D721Med (cell line): Measurements from ENCODE around the gene SORL1-AS1.

Experiments used
- DNase-seq: peaks from one replicate; pipeline ENCODE4 v3.0.0; 2011; ENCODE audit warnings: low spot score; ENCODE audit not compliant: insufficient read length
- FAIRE-seq: peaks from 2 replicates; lab custom pipeline; 2011; peaks lifted over from hg19 to GRCh38; lab: Jason Lieb, UNC
- CTCF ChIP-seq: IDR thresholded peaks from 2 replicates; pipeline ENCODE4 v1.5.1; 2012; ENCODE audit warnings: mild to moderate bottlenecking, control low read depth; ENCODE audit not compliant: insufficient read depth; ENCODE audit errors: missing control alignments

The SORL1-AS1 gene

GRCh38 chr11:121429556-121429955, 23.2 kb downstream of the SORL1-AS1 start:
- no peak for FAIRE-seq

GRCh38 chr11:121427400-121427744, 25.4 kb downstream of the SORL1-AS1 start:
- TF ChIP-seq CTCF, result no peak
- no peak for FAIRE-seq
- DNase-seq, result no peak

More at GRCh38 chr11:121429556-121429955, 23.2 kb downstream of the SORL1-AS1 start:
- TF ChIP-seq CTCF, result no peak
- DNase-seq, result no peak

- DNase-seq (no peak), FAIRE-seq (no peak)
- TF ChIP-seq CTCF, result no peak
Measured at GRCh38 chr11:121426476-121427399, 26.0 kb downstream of the SORL1-AS1 start.

GRCh38 chr11:121425828-121426227, 26.9 kb downstream of the SORL1-AS1 start:
- no peak for FAIRE-seq
- TF ChIP-seq CTCF, result no peak
- DNase-seq, result no peak

- DNase-seq (no peak), FAIRE-seq (no peak)
- TF ChIP-seq CTCF, result no peak
Measured at GRCh38 chr11:121422675-121423074, 30.1 kb downstream of the SORL1-AS1 start.

- no peak for DNase-seq
- no peak for FAIRE-seq
- no peak for TF ChIP-seq CTCF
Measured at GRCh38 chr11:121421149-121421901, 31.4 kb downstream of the SORL1-AS1 start.
